Stimulated activated CD8-positive, alpha-beta memory T cell treated with anti-CD3 and anti-CD28 coated beads, Interleukin-4, amount 100 ng/mL, for 24 hours (primary cell): ENCODE data around the gene AMBP.

Experiments used
- DNase-seq: peaks from one replicate; pipeline ENCODE4 v3.0.0-alpha.2; 2020; ENCODE audit warnings: low read depth

The AMBP gene

GRCh38 chr9:114031037-114031630 lies 47.0 kb downstream of the AMBP start:
- DNase-seq: no peak

GRCh38 chr9:114030364-114030763 lies 47.7 kb downstream of the AMBP start:
- no peak for DNase-seq

DNA sequence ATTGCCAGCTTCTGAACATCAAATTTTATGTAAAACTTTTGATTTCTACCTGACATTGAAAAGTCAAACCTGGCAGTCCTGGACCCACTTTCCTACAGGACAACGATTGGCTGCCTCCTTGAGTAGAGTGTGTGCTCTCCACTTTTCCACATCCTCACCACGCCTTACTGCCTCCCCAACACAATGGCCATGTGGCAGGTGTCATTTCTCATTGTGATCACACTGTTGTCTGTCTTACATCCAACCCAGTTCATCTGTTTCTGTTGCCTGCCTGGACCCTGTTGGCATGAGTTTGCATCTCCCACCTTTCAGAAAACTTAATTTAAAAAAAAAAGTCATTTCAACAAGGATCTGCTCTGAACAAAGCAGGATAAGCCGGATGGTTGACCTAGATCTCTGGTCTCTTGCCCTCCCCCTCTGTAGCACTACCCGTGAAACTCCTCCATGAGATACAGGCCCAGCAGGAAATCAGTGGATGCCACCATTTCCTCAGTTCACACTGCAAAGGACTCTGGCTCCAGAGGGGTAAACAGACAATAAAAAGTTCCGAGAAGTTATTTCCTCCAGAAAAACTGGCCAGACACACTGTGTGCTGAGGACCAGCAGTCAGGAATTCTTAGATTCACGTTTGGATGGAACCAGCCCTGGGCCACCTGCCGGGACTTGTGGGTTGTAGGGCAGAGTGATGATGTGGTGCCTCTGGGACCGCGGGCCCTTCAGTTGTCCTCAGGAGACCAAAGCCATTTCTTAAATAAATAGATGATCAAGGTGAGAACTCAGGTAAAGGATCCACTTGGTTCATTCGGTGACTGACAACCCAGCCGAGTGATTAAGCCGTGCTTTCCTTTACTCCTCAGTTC lies 48.6 kb downstream of the AMBP start:
- DNase-seq: no peak

DNA sequence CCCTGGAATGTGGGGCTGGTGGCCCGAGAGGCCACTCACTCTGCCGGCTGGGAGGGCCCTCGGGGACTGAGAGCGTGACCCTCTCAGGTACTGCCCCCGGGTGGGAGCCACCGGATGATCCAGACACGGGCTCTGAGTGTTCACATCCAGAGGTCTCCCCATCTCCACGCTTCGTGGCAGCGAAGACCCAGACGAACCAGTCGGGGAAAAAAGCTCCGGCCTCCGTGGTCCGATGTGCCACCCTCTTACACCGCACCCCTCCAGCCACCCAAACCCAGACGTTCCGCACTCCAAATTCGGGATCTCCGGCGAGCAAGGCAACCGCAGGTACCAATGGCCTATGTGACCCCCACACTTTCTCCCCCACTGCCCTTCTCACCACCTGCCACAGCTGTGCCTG lies 49.5 kb downstream of the AMBP start:
- no peak for DNase-seq

- no peak for DNase-seq
Observed at GRCh38 chr9:114027863-114028465, 50.1 kb downstream of the AMBP start.

DNA sequence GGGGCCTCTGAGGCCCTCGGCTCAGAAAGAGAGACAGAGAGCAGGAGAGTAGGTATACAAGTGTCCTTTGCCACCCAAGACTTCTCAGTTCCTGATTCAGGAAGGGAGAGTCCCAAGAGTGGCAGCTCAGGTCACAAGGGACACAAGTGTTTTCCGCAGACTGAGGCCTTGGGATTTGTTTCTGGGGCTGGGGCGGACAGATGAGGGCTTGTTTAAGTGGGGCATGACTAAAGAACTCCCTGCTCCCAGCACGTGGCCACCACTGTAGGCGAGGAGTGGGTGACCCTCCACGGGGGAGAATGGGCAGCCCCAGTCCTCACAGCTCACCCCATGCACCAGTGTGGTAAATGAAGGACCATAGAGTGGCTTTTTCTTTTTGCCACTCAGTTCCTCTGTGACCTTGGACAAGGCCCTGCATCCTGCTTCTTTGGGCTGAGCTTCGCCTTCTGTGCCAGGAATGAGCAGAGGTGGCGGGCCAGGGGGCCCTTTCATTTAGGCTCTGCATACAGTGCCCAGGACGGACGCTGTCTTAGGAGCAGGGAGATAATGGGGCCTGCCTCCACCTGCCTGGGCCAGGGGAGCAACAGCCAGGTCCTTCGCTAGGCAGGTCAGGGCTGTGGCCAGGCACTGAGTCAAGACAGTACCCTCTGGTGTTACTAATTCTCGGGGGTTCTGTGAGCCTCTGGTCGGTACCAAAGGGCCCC lies 50.8 kb downstream of the AMBP start:
- no peak for DNase-seq

GRCh38 chr9:114026335-114026734 lies 51.8 kb downstream of the AMBP start:
- no peak for DNase-seq

DNA sequence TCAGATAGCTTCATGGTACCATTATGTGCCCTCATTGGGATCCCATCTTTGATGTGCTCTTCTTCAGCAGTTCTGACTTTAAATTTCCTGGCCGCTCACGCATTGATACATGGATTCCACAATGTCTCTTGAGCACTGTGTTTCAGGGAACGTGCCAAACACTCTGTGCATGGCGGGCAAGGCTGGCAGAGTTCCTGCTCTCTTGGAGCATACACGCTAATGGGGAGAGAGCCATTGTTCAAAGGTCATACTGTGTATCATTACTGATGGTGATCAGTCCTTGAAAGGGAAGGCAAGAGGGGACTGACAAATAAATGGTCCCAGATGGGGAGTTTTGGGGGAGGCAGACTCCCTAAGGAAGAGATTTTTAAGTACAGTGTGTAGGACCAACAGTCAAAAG lies 52.3 kb downstream of the AMBP start:
- DNase-seq: no peak

- no peak for DNase-seq
Observed at GRCh38 chr9:114025196-114025753, 52.8 kb downstream of the AMBP start.

- DNase-seq: no peak
Observed at GRCh38 chr9:114023961-114024360, 54.1 kb downstream of the AMBP start.

GRCh38 chr9:114021578-114021977 lies 56.5 kb downstream of the AMBP start:
- no peak for DNase-seq

GRCh38 chr9:114017741-114018715 lies 60.1 kb downstream of the AMBP start:
- DNase-seq: no peak

- DNase-seq: no peak
Observed at GRCh38 chr9:114016629-114017423, 61.3 kb downstream of the AMBP start.

DNA sequence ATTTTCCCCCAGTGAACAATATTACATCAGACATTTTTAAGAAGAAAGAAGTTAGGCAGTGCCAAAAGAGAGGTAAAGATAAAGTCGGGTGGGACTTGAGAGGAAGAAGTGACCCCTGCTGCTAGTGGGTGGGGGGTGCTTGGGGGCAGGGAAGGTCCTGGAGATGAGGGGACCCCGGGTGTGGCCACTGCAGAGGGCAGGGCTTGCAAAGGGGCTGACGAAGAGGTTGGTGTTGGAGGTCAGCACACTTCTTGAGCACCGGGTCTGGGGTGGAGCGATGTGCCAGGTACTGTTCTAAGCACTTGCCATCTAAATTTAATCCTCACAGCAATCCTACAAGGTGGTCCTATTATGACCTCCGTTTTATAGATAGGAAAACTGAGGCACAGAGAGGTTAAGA lies 62.0 kb downstream of the AMBP start:
- no peak for DNase-seq

GRCh38 chr9:114015607-114016006 lies 62.5 kb downstream of the AMBP start:
- no peak for DNase-seq

DNA sequence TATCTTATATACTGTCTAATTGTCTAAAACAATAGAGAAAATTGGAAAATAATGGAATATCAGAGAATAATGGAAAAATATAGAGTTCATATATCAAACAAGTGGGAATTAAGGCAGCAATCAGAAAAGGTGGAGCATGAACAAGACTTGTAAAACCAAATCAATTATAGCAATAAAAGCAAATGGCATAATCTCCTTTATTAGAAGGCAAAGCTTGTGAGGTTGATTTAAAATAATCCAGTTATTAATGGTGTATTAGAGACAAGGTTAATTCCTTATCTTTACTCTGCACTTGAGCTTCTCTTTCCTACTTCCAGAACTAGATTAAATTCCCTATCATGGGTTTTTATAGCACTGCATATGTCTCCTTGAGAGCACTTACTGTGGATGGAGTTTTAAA lies 64.1 kb downstream of the AMBP start:
- no peak for DNase-seq

GRCh38 chr9:114012126-114012525 lies 66.0 kb downstream of the AMBP start:
- no peak for DNase-seq

DNA sequence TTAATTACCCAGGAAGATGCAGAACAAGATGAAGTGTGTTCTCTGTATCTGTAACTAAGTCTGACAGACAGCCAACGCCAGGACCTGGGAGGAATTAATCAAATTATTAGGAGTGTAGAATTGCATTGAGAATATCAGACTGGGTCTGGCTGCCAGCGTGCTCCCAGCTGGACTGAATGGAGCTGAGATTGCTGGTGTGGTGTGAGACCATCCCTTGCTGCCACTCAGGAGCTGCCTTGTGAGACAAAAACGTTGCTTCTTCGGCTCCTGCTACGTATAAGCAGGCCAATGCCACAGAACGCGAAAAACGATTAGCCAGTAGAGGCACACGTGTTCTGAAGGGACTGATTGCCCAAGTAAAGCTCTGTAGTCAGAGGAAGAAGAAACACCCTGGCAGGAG lies 66.8 kb downstream of the AMBP start:
- DNase-seq: no peak
